C4-2B (cell line): Measurements from ENCODE around the gene SCMH1.

ENCODE experiments used
- ZFX ChIP-seq: fragments of 450-650 bp; IDR thresholded peaks from 2 replicates; pipeline ENCODE4 v1.6.1; 2017
- TF ChIP-seq, protein P1 (sequence below): fragments of 450-650 bp; conservative IDR thresholded peaks from 2 replicates; pipeline ENCODE4 v1.5.1; 2017; ENCODE audit warnings: mild to moderate bottlenecking

DNA sequence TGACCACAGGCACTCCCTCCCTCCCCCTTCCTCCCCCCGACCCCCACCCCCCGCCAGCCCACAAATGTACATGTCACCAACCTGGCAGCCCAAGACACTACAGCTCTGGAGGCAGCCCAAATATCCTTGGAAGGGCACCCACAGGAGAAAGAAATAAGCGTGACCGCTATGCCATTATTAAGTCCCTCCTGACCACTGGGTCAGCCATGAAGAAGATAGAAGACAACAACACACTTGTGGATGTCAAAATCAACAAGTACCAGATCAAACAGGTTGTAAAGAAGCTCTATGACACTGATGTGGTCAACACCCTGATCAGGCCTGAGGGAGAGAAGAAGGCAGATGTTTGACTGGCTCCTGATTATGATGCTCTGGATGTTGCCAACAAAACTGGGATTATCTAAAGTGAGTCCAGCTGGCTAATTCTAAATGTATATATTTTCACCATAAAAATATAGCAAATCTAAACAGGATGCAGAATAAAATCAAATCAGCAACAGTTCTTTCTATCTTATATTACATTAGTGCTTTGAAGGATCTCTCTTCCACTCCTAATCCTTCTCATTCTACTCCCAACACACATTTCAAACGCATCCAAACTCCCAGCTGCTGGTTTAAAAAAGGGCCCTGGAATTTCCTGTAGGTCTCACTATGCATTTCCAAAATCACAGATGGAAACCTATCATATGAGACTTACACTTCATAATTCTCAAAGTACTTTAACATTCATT lies 143.2 kb downstream of the SCMH1 start:
- TF ChIP-seq, protein P1, sequence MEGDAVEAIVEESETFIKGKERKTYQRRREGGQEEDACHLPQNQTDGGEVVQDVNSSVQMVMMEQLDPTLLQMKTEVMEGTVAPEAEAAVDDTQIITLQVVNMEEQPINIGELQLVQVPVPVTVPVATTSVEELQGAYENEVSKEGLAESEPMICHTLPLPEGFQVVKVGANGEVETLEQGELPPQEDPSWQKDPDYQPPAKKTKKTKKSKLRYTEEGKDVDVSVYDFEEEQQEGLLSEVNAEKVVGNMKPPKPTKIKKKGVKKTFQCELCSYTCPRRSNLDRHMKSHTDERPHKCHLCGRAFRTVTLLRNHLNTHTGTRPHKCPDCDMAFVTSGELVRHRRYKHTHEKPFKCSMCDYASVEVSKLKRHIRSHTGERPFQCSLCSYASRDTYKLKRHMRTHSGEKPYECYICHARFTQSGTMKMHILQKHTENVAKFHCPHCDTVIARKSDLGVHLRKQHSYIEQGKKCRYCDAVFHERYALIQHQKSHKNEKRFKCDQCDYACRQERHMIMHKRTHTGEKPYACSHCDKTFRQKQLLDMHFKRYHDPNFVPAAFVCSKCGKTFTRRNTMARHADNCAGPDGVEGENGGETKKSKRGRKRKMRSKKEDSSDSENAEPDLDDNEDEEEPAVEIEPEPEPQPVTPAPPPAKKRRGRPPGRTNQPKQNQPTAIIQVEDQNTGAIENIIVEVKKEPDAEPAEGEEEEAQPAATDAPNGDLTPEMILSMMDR, result no peak
- TF ChIP-seq ZFX, result no peak
